Activated CD4-positive, alpha-beta T cell treated with anti-CD3 and anti-CD28 coated beads for 4 hours (primary cell): ENCODE results near the gene PSORS1C1.
A peak's percentile ranks its signal among the peaks of the same experiment; 100 is the strongest.
"Not testable (repeated sequence)": the region's sequence is repeated elsewhere in the genome, so short reads cannot be mapped to it uniquely, and the experiment has no call there.

Source experiments
- DNase-seq, 2 donors: peaks; one replicate each; pipeline ENCODE4 v3.0.0-alpha.2; 2020

The PSORS1C1 gene

DNA sequence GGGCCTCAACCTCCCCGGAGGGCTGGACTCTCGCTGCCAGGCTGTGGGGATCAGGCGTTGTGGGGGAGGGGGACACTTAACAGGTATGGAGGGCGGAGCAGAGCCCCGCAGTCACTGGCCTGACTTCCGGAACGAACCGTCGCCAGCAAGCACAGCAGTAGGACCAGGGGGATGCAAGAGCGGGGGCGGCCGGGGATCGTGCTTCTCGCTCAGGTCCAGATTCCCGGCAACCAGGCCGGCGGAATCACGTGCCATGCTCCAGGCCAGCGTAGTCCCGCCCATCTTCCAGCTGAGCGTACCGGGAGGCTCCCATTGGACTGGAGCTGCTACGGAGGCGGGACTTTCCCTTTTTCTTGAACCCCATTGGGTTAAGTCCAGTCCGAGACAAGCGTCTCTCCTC is 65.9 kb downstream of the PSORS1C1 start:
- peak; percentile 51 to 75 for DNase-seq

DNA sequence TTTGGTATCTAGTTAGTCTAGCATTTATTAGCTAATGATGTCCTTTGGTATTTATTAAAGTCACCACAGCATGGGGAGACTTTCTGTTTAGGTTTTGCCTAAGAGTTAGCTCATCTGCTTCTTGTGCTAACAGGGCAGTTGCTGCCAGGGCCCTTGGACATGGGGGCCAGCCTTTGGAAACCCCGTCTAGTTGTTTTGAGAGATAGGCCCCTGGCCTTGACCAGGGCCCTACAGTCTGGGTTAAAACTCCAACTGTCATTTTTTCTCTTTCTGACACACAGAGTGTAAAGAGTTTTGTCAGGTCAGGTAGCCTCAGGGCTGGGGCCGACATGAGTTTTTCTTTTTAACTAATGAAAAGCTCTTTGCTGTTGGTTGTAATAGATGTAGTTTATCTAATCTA is 68.7 kb downstream of the PSORS1C1 start:
- not testable (repeated sequence) for DNase-seq

GRCh38 chr6:31183859-31184258 is 69.3 kb downstream of the PSORS1C1 start:
- DNase-seq, result not testable (repeated sequence)

DNA sequence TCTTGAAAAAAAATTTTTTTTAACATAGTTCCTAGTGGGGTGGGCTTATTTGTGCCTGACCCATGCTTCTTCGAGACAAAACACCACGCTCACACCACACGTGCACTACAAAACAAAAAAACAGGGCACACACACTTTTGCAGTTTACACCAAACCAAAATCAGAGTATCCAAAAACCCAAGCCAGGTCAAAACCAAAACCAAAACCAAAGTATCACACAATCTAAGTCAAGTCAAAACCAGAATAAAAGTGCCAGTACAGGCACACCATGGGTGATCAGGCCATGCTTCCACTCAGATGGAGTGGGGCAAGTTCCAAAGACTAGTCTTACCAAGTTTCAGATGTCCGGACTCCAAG is 71.1 kb downstream of the PSORS1C1 start:
- not testable (repeated sequence) for DNase-seq

GRCh38 chr6:31186052-31186734 is 71.6 kb downstream of the PSORS1C1 start:
- DNase-seq, result no peak

GRCh38 chr6:31187780-31188194 is 73.2 kb downstream of the PSORS1C1 start:
- DNase-seq, result no peak

DNA sequence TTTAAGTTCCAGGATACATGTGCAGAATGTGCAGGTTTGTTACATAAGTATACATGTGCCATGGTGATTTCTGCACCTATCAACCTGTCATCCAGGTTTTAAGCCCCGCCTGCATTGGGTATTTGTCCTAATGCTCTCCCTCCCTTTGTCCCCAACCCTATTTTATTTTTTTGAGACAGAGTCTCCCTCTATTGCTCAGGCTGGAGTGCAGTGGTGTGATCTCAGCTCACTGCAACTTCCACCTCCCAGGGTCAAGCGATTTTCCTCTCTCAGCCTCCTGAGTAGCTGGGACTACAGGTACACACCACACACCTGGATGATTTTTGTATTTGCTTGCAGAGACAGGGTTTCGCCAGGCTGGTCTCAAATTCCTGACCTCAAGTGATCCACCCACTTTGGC is 74.6 kb downstream of the PSORS1C1 start:
- not testable (repeated sequence) for DNase-seq
